Measurements from ENCODE around the gene MYO3B.
"Not testable (repeated sequence)": the region's sequence is repeated elsewhere in the genome, so short reads cannot be mapped to it uniquely, and the experiment has no call there.

The MYO3B gene

DNA sequence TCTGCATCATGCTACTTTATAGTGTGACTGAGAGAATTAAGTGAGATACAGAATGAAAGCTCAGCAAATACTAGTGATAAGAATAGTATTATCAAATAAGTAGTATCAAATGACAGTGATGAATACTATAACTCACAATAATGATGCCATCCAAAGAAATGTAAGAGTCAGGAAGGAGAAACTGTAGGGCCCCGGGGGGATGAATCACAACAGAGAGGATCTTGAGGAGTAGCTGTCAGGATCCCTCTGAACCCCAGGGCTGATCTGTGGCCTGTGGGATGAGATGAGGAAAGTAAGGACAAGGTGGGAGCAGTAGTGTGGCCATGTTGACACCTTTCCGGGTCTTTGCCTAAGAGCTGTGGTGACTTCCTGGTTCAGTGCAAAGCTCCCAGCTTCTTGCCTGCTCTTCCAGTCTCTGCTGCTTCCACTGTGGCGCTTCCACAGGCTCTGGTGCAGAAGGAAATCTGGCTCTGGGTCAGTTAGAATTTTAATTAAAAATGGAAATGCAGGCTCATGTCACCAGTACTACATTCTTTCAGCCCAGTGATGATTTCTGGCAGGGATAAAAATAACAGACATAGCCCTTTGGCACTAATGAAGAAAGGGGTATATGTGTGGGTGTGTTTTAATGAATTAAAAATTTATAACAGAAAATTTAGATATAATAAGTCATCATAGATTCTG lies 166.9 kb downstream of the MYO3B start:
- DNase-seq: no peak

DNA sequence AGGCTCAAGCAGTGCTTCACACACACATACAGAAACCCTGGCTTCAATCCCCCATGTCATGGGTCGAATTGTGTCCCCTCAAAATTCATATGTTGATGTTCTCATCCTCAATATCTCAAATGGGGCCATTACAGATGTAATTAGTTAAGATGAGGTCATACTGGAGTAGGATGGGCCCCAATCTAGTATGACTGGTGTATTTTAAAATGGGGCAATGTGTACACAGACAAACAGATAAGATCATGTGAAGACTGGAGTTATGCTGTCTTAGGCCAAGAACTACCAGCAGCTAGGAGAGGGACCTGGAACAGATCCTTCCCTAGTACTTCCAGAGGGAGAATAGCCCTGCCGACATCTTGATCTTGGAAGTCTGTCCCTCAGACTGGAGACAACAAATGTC lies 167.7 kb downstream of the MYO3B start:
- DNase-seq: no peak

DNA sequence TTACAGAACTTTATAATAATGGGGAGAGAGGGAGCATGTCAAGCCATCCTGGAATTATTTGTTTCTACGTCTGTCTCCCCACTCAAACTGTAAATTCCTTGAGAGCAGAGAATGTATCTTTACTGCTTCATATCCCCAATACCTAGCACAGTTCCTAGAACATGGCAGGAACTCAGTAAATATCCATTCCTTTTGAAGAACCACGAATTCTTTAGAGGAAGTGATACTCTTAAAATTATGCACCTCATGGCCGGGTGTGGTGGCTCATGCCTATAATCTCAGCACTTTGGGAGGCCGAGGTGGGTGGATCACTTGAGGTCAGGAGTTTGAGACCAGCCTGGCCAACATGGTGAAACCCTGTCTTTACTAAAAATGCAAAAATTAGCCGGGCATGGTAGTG lies 171.3 kb downstream of the MYO3B start:
- not testable (repeated sequence) for DNase-seq

DNA sequence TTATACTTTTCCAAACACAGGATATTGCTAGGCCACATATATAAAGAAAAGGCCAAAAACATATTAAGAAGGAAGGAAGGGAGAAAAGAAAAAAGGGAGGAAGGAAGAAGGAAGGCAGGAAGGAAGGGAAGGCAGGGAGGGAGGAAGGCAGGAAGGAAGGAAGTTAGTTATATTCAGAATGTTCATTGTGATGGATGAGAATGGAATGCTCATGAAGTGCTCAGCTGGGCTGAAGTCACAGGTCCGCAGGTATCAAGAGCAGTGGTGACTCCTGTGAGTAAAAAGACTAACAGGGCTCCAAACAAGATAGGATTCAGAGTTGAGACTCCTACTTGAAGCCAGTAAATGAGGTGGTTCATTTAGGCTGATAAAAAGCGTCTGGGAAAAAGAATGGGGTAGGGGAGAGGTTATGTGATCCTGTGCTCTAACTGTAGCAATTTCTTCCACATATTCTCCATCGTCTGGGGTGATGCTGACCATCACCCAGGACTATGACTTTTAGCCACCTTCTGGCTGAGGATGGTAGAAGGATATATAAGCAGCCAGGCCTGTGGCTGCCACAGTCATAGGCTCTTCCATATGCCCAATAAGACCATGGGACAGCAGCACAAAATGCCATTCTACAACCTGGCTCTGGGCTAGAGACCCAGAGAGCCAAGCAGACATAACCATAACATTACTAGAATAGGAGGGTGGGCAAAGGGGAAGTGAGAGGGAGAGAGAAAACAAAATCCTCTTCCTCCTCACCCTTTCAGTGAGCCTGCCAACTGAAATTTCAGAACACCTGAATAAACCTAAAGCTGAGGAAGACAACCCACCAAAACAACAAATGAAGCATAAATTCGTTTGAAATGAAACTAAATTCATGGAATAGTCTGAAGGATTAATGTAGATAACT lies 173.2 kb downstream of the MYO3B start:
- no peak for DNase-seq

DNA sequence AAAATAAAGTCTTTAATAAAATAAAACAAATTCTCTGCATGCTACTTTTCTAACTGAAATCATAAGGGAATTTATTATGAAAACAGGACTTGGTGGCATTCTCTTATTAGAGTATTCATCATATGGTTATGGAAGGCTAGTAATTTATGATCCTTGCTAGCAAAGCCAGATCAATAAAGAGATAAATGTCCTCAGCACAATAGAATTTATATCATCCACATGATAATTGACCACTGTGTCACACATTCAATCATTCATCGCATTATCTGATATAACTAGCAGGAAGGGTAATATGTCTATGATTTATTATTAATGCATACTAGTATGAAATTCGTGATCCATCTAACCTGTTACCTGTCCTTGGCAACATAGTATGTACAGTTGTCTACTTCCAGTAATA lies 175.8 kb downstream of the MYO3B start:
- DNase-seq: no peak

DNA sequence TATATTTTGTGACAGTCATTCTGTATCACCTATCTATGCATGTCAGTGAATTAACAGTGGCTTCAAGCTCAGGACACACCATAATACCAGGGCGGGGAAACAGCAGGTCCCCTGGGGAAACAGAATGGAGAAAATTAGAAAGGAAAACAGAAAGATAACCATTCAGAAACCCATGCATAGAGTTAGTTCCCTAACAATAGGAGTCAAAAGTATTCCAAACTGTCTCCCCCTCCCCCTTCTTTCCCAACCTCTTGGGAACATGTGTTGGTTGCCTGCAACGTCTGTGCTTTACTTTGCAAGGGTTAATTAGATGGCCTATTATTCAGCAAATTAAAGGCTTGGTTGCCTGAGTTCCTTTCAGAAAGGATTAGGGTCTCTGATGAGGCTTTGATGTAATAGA lies 176.4 kb downstream of the MYO3B start:
- DNase-seq: peak; percentile 75

GRCh38 chr2:170354855-170355780 lies 177.2 kb downstream of the MYO3B start:
- DNase-seq: peak; percentile 90

GRCh38 chr2:170359466-170359865 lies 181.5 kb downstream of the MYO3B start:
- DNase-seq: no peak

GRCh38 chr2:170360546-170361089 lies 182.7 kb downstream of the MYO3B start:
- DNase-seq: no peak

DNA sequence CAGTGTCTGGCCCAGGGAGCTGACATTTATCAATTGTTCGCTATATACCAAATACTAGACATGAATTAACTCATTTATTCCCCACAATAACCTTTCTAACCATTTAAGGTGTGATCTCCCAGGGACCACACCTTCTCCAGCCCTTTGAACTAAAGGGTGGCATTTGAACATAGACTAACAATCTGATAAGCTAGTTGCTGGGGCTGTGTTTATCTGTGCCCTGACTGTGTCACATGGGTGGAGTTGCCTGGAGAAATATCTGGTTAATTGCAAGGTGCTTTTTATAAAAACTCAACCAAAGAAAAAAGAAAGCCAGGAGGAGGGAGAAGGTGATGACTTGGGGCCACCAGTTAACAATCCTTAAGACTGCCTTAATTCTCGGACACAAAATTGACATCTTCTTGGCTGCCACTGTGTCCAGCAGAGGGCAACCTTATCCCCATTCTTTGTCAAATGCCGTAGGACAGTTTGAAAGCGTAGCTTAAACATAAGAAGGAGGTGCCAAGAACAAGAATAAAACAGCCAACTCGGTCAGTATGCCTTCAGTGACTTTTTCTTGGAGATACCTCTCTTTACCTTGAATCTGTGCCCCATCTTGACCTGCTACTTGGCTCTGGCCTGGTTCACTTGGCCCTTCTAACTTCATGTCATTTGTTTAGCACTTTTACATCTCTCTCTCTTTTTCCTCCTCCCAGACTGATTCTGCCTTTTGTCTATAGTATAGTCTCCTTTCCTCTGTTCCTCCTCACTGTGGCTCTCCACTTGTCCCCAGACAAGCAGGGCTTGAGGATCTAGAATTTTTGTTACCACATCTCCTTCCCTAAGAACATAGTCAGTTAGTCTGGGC lies 183.4 kb downstream of the MYO3B start:
- DNase-seq: peak; percentile 30

DNA sequence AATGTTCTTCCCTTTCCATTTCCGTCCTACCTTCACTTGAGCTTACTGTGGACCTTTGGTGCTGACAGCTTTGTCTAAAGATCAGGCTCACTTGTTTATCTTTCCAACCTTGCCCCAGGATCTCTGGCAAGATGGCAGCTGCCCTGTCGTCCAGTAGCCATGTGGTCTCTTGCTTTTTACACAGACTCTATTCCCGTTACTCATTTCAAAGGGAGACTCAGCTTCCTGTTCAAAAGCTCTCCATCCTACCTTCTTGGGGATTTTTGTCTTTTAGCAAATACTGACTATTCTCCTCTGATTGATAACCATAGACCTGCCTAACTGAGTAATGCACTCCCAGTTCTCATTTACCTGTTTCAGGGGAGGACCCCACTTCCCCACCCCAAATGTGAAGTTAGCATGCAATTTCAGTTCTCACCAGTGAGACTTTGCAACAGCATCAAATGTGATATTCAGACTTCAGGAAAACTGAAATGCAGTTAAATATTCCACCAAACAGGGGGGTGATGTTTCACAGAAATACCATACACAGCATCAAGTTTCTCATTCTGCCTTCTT lies 184.4 kb downstream of the MYO3B start:
- no peak for DNase-seq

DNA sequence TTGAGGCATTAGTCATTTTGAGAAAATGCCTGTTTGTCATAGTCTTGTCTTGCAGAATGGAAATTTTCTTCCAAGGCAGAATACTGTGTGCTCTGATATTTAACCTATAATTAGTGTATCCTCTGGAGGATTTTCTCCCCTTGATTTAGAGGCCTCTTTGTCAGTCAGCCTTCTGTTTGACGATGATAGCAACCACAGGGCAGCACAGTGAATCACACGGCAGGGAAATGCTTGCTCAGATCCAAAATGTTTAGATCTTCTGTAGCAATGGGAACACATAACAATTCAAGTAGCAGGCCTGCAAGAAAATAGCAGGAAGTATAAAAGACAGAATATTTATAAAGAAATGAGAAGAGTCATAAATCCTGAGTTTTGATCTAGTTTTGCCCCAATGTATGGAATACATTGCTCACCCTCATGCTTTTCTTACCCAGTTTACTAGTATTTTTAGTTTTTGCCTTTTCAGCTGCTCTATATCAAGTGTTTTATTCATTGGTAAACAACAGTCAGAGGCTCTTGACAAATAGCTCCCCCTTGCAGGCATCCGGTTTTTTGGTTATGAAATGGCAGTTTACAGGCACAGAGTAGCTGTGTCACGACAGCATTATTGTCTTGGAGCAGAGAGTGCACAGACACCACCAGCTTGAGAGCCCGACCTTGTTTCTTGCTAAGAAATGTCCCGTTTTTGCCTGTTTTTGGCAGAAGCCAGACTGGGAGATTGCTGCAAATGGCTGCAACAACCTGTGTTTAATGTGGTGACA lies 185.1 kb downstream of the MYO3B start:
- no peak for DNase-seq

DNA sequence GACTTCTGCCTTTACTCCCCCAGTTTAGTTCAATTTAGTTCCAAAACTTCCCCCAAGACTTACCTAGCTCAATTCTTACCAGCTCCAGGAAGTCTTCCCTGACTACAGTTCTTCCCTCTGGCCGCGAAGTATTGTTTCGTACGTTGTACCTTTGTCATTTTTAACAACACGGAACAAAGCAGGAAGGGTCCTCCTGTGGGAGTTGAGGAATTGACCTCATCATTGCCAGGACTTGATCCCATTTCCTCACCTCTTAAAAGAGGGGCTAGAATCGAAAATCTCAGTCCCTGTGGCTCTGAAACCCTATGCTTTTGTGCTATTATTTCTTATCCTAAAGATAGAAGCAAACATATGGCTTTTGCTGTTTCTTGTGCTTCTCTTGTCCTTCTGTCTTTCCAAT lies 187.1 kb downstream of the MYO3B start:
- no peak for DNase-seq

DNA sequence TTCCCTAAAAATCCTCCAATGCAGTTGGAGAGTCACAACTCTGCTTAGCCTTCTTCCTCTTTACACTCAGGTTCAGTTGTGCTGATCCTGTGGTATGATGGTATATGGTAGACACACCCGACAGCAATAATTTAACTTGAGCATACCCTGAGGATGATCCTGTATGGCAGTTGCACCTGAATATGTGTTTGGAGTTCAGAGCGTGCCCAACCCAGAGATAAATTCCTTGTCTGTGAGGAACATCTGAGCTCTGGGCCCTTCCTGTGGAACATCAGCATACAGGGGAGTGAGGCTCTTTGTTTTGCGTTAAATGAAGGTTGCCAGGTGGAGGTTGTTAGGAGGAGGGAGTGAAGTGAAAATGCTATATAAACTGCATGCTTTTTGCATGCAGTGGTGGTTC lies 187.7 kb downstream of the MYO3B start:
- DNase-seq: no peak

DNA sequence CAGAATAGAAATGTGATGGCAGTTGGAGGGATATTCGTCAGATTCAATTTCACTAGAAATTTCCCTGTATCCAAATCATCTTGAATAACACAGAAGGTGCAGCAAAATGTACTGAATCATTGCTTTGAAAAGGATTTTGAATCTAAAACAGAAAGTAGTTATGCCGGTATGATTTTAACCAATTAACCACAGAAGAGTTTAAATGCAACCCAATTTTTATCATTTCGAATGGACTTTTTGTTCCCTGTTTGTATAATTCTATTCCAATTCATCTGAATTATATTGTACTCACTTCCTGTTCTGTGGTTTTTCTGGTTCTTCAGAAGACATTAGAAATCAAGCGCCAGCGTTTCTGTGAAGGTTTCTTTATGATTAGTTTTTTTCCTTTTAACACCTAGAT lies 190.4 kb downstream of the MYO3B start:
- no peak for DNase-seq

- DNase-seq: no peak
These were observed 191.3 kb downstream of the MYO3B start for GRCh38 chr2:170369228-170369627.

DNA sequence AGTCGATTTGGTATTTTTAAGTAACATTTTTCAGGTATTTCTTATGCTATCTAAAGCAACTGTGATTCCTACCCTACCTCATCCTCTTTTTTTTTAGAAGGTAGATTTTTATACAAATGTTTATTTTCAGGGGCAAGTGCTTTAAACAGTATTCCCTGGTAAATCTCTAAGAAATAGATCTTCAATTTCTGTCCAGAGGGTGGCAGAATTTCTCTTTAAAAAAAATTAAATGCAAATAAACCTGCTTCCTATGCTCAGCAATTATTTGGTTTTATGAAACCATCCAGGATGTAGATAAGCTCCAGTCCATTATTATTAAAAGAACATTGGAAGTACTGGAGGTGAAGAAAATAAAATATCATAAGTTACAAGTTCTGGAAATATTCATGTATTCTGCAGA lies 191.9 kb downstream of the MYO3B start:
- DNase-seq: peak; percentile 23

DNA sequence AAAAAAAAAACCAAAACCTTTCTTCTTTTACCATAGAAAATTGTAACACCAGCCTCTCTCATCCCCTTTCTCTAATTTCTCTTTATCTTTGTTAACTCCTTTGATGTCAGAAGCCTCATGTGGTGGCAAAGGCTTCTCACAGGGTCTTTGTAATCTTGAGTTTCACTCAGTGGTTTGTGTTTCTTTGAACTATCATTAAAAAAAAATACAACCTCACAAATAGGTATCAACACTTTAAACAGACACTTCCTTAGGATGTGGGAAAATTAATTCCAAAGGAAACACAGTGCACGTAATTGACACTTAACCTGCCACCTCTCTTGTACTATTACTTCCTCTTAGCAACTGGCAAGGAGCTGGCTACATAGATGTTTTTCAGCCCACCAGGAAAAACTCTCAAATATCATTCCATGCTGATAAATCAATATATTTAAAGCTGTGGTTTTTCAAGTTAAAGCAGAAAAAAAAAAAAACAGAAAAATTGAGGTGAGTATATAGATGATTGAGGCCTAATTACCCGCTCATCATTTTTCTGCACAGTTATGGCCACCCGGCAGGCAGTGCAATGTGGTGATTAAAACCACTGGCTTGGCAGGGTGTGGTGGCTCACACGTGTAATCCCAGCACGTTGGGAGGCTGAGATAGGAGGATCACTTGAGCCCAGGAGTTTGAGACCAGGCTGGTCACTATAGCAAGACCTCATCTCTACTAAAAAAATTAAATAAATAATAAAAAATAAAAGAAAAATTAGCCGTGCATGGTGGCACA lies 193.5 kb downstream of the MYO3B start:
- DNase-seq: no peak

GRCh38 chr2:170375192-170375591 lies 197.2 kb downstream of the MYO3B start:
- no peak for DNase-seq
